NB4 (cell line): ENCODE measurements around the gene RGS5.

Experiments
- DNase-seq: peaks from one replicate; pipeline ENCODE4 v3.0.0; 2010; ENCODE audit warnings: low read depth
- H3K4me3 ChIP-seq: one replicate; pipeline ENCODE4 v1.5.1; 2011; ENCODE audit warnings: mild to moderate bottlenecking, low read depth, low read length, moderate library complexity
- MAX ChIP-seq: IDR thresholded peaks from 2 replicates; pipeline ENCODE4 v1.6.1; 2011; ENCODE audit warnings: low read depth, low read length
- MYC ChIP-seq: IDR thresholded peaks from 2 replicates; pipeline ENCODE4 v1.6.1; 2011; ENCODE audit warnings: low read depth, low read length
- POLR2A ChIP-seq: IDR thresholded peaks from 2 replicates; pipeline ENCODE4 v1.6.1; 2011; ENCODE audit warnings: mild to moderate bottlenecking; ENCODE audit not compliant: insufficient read length; ENCODE audit errors: extremely low read depth
- TF ChIP-seq, protein P1 (sequence below): IDR thresholded peaks from one replicate; pipeline ENCODE4 v1.5.1; 2012; ENCODE audit warnings: low read depth, low read length

Gene RGS5

DNA sequence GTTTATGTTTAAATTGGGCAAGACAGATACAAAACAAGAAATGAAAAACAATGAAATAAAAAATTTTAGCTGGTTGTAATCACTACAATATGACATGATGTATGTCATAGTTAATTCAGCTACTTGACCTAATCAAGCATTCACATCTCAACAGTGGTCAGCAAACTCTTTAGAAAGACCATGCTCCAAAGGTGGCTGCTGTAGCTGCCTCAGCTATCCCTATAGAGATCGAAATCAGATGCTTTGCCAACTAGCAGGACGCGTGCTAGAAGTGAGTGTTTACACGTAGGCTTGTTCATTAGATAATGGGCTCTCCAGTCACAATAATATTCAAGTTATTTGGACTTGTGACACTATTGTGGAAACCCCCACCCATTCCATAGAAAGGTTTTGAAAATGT is 25.9 kb downstream of the RGS5 start:
- TF ChIP-seq, protein P1, sequence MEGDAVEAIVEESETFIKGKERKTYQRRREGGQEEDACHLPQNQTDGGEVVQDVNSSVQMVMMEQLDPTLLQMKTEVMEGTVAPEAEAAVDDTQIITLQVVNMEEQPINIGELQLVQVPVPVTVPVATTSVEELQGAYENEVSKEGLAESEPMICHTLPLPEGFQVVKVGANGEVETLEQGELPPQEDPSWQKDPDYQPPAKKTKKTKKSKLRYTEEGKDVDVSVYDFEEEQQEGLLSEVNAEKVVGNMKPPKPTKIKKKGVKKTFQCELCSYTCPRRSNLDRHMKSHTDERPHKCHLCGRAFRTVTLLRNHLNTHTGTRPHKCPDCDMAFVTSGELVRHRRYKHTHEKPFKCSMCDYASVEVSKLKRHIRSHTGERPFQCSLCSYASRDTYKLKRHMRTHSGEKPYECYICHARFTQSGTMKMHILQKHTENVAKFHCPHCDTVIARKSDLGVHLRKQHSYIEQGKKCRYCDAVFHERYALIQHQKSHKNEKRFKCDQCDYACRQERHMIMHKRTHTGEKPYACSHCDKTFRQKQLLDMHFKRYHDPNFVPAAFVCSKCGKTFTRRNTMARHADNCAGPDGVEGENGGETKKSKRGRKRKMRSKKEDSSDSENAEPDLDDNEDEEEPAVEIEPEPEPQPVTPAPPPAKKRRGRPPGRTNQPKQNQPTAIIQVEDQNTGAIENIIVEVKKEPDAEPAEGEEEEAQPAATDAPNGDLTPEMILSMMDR = no peak
- TF ChIP-seq MYC (no peak), POLR2A (no peak), MAX (no peak)
- no peak overlapping the region for H3K4me3 ChIP-seq
- no peak for DNase-seq

GRCh38 chr1:163174524-163175437 is 27.9 kb downstream of the RGS5 start:
- TF ChIP-seq, protein P1 = peak; percentile 70
- no peak for TF ChIP-seq MYC
- H3K4me3 ChIP-seq = no peak overlapping the region
- peak; percentile 53 for DNase-seq

GRCh38 chr1:163173121-163173520 is 29.6 kb downstream of the RGS5 start:
- no peak for DNase-seq
- TF ChIP-seq MAX = no peak
- H3K4me3 ChIP-seq = no peak overlapping the region

GRCh38 chr1:163172596-163172995 is 30.1 kb downstream of the RGS5 start:
- no peak overlapping the region for H3K4me3 ChIP-seq
- DNase-seq = no peak
- TF ChIP-seq POLR2A (no peak), MAX (no peak), MYC (no peak)
- TF ChIP-seq, protein P1 = no peak

GRCh38 chr1:163171826-163172225 is 30.9 kb downstream of the RGS5 start:
- no peak overlapping the region for H3K4me3 ChIP-seq
- TF ChIP-seq POLR2A (no peak), MYC (no peak), MAX (no peak)
- TF ChIP-seq, protein P1 = no peak
- no peak for DNase-seq

- no peak for DNase-seq
- TF ChIP-seq MYC = no peak
- TF ChIP-seq POLR2A = no peak
- TF ChIP-seq, protein P1 = no peak
- no peak for TF ChIP-seq MAX
- no peak overlapping the region for H3K4me3 ChIP-seq
These were observed 31.6 kb downstream of the RGS5 start for GRCh38 chr1:163170975-163171676.
